ENCODE data around the gene HNF4A.

Gene HNF4A

GRCh38 chr20:44350567-44350966 is 4.9 kb upstream of the HNF4A start:
- Mint-ChIP-seq H3K4me1 (no peaks in the 10 kb centered on the region), H3K4me3 (no peak overlapping the region), H3K27me3 (ENCODE audit: low read depth) (peaks cover 4% of the 10 kb centered on the region), H3K27ac (no peak overlapping the region), H3K36me3 (ENCODE audit: low read depth) (no peaks in the 10 kb centered on the region), H3K9me3 (no peaks in the 10 kb centered on the region)
- no peak for TF ChIP-seq CTCF (IDR thresholded peaks at IDR 0.05; ENCODE audit: unreplicated experiment in 3 of 3)

- peaks cover 4% of the 10 kb centered on the region for H3K27me3 Mint-ChIP-seq (ENCODE audit: low read depth)
- H3K9me3 Mint-ChIP-seq, result no peaks in the 10 kb centered on the region
- H3K4me3 Mint-ChIP-seq, result peak overlapping the region in 1 of 3 experiments; percentile 59
- no peak for TF ChIP-seq CTCF (IDR thresholded peaks at IDR 0.05; ENCODE audit: unreplicated experiment in 3 of 3)
- H3K4me1 Mint-ChIP-seq, result peaks cover 10% of the 10 kb centered on the region
- no peaks in the 10 kb centered on the region for H3K36me3 Mint-ChIP-seq (ENCODE audit: low read depth)
- peak overlapping the region in 2 of 3 experiments; percentile 0 to 44 for H3K27ac Mint-ChIP-seq
Observed at GRCh38 chr20:44354979-44355497, 461 bp upstream of the HNF4A start.

GRCh38 chr20:44356353-44356723 is 839 bp downstream of the HNF4A start:
- Mint-ChIP-seq H3K4me1 (peaks cover 10% of the 10 kb centered on the region), H3K27ac (peak overlapping the region in 2 of 3 experiments; percentile 19 to 31), H3K27me3 (ENCODE audit: low read depth) (peaks cover 1% of the 10 kb centered on the region), H3K9me3 (no peaks in the 10 kb centered on the region), H3K36me3 (ENCODE audit: low read depth) (no peaks in the 10 kb centered on the region), H3K4me3 (peak overlapping the region in 1 of 3 experiments; percentile 17)
- TF ChIP-seq CTCF (IDR thresholded peaks at IDR 0.05; ENCODE audit: unreplicated experiment in 3 of 3), result no peak

- H3K4me1 Mint-ChIP-seq, result peaks cover 10% of the 10 kb centered on the region
- no peak overlapping the region for H3K4me3 Mint-ChIP-seq
- TF ChIP-seq CTCF (IDR thresholded peaks at IDR 0.05; ENCODE audit: unreplicated experiment in 3 of 3), result no peak
- H3K36me3 Mint-ChIP-seq (ENCODE audit: low read depth), result no peaks in the 10 kb centered on the region
- H3K9me3 Mint-ChIP-seq, result no peaks in the 10 kb centered on the region
- peaks cover 8% of the 10 kb centered on the region for H3K27me3 Mint-ChIP-seq (ENCODE audit: low read depth)
- peak overlapping the region in 1 of 3 experiments; percentile 49 for H3K27ac Mint-ChIP-seq
Observed at GRCh38 chr20:44357020-44357419, 1.5 kb downstream of the HNF4A start.

GRCh38 chr20:44357555-44358125 is 2.1 kb downstream of the HNF4A start:
- H3K4me1 Mint-ChIP-seq, result peaks cover 10% of the 10 kb centered on the region
- no peaks in the 10 kb centered on the region for H3K9me3 Mint-ChIP-seq

More at GRCh38 chr20:44357555-44358125, 2.1 kb downstream of the HNF4A start:
- H3K4me3 Mint-ChIP-seq, result no peak overlapping the region
- peaks cover 9% of the 10 kb centered on the region for H3K27me3 Mint-ChIP-seq (ENCODE audit: low read depth)
- TF ChIP-seq CTCF (IDR thresholded peaks at IDR 0.05; ENCODE audit: unreplicated experiment in 3 of 3), result no peak
- H3K36me3 Mint-ChIP-seq (ENCODE audit: low read depth), result no peaks in the 10 kb centered on the region
- peak overlapping the region; percentile 14 to 49 (median 48) for H3K27ac Mint-ChIP-seq
